GM12878 (cell line): ENCODE measurements around the gene MYO1H. TPM values are rescaled to one million over a fixed set of nuclear protein-coding genes. Genes with fewer than 3 reads are reported as not detected.

Source experiments
- ATAC-seq: fragments of 200-7000 bp; cut with Tn5 transposase; 3 replicates; pipeline ENCODE4 v1.9.1; 2020; ENCODE audit warnings: mild to moderate bottlenecking, moderate library complexity
- BruUV-seq: library from RNA; stranded (reverse); fragments of 400-500 nt; replicated peaks from 2 replicates; lab custom pipeline; 2021; lab: Mats Ljungman, UMichigan
- CTCF ChIA-PET: fragments of 300-600 bp; sonication (Branson Sonifier 250); formaldehyde crosslinking; extraction: SDS; loops from one replicate; lab custom pipeline; 2021; ENCODE audit warnings: inconsistent platforms; lab: Yijun Ruan, JAX
- POLR2A ChIA-PET: fragments of 350-600 bp; formaldehyde crosslinking; extraction: SDS; loops from one replicate; lab custom pipeline; 2021; ENCODE audit warnings: inconsistent platforms; lab: Charles Lee
- RAD21 ChIA-PET: fragments of 300-600 bp; sonication (Branson Sonifier 250); formaldehyde crosslinking; loops from one replicate; lab custom pipeline; 2023; ENCODE audit warnings: antibody characterized with exemption; ENCODE audit not compliant: unreplicated experiment; lab: Charles Lee
- SMC1A ChIA-PET: fragments of 300-600 bp; sonication (Branson Sonifier 250); formaldehyde crosslinking; loops from one replicate; lab custom pipeline; 2023; ENCODE audit not compliant: unreplicated experiment, uncharacterized antibody; lab: Charles Lee
- DNase-seq: peaks from one replicate; pipeline ENCODE4 v3.0.0-alpha.2; 2011; ENCODE audit warnings: low read depth, low spot score
- FAIRE-seq: peaks from 3 replicates; lab custom pipeline; 2011; peaks lifted over from hg19 to GRCh38; lab: Jason Lieb, UNC
- H2AFZ ChIP-seq: 2 replicates; pipeline ENCODE4 v1.6.0; 2011; ENCODE audit warnings: low read depth, low read length, control low read depth; ENCODE audit not compliant: control insufficient read depth
- H3K27ac ChIP-seq: 2 replicates; pipeline ENCODE4 v1.5.1; 2011; ENCODE audit warnings: control low read depth; ENCODE audit not compliant: control insufficient read depth, insufficient read depth
- H3K27me3 ChIP-seq, 2 experiments: replicated peaks in 1 of 2; 2 replicates each; pipeline versions ENCODE4 v1.6.0 to v1.6.1; 2011; ENCODE audit warnings: low read length in 1 of 2; ENCODE audit not compliant: control insufficient read depth in 2 of 2, insufficient read depth in 2 of 2
- H3K36me3 ChIP-seq, 2 experiments: 2 replicates each; pipeline ENCODE4 v1.5.1; 2011; ENCODE audit warnings: low read length in 1 of 2; ENCODE audit not compliant: control insufficient read depth in 2 of 2, insufficient read depth in 2 of 2
- H3K4me1 ChIP-seq: 2 replicates; pipeline ENCODE4 v1.6.1; 2011; ENCODE audit warnings: mild to moderate bottlenecking, low read length, moderate library complexity, mixed read lengths; ENCODE audit not compliant: control insufficient read depth, insufficient read depth
- H3K4me2 ChIP-seq: 2 replicates; pipeline ENCODE4 v1.6.0; 2011; ENCODE audit warnings: control low read depth; ENCODE audit not compliant: control insufficient read depth, insufficient read depth
- H3K4me3 ChIP-seq: fragments of 200-600 bp; sonication (generic); 2 replicates; pipeline ENCODE4 v1.5.1; 2016
- H3K79me2 ChIP-seq: 2 replicates; pipeline ENCODE4 v1.6.0; 2011; ENCODE audit warnings: low read length; ENCODE audit not compliant: control insufficient read depth, insufficient read depth
- H3K9ac ChIP-seq: 2 replicates; pipeline ENCODE4 v1.8.0; 2011; ENCODE audit warnings: low read length, control low read depth, mixed read lengths; ENCODE audit not compliant: control insufficient read depth, insufficient read depth
- H3K9me3 ChIP-seq: replicated peaks from 3 replicates; pipeline ENCODE4 v1.5.1; 2011; ENCODE audit warnings: mild to moderate bottlenecking, low read length; ENCODE audit not compliant: control insufficient read depth, insufficient read depth
- H4K20me1 ChIP-seq: 2 replicates; pipeline ENCODE4 v1.6.0; 2011; ENCODE audit not compliant: control insufficient read depth, insufficient read depth
- FOXK2 ChIP-seq: fragments of 450-650 bp; IDR thresholded peaks from 2 replicates; pipeline ENCODE4 v1.6.1; 2017; ENCODE audit warnings: mild to moderate bottlenecking, moderate library complexity
- FOXM1 ChIP-seq: IDR thresholded peaks from 2 replicates; pipeline ENCODE4 v1.6.1; 2012; ENCODE audit warnings: low read depth, mild to moderate bottlenecking, inconsistent platforms, low read length, moderate library complexity
- GABPA ChIP-seq: IDR thresholded peaks from 2 replicates; pipeline ENCODE4 v1.6.1; 2014; ENCODE audit warnings: antibody characterized with exemption, low read depth, mild to moderate bottlenecking, inconsistent platforms
- HSF1 ChIP-seq: fragments of 150-350 bp; IDR thresholded peaks from 2 replicates; pipeline ENCODE4 v1.6.1; 2014; ENCODE audit warnings: mild to moderate bottlenecking, low read depth, low read length
- MAX ChIP-seq: IDR thresholded peaks from 2 replicates; pipeline ENCODE4 v1.6.1; 2012; ENCODE audit warnings: low read depth, low read length, improper control_type of control experiment
- SMC3 ChIP-seq: IDR thresholded peaks from 2 replicates; pipeline ENCODE4 v1.6.1; 2011; ENCODE audit warnings: low read length, improper control_type of control experiment, borderline replicate concordance
- USF2 ChIP-seq: IDR thresholded peaks from 2 replicates; pipeline ENCODE4 v1.6.1; 2011; ENCODE audit warnings: low read depth, low read length, improper control_type of control experiment, borderline replicate concordance
- YBX1 ChIP-seq: fragments of 450-650 bp; IDR thresholded peaks from 2 replicates; pipeline ENCODE4 v1.6.1; 2016; ENCODE audit warnings: antibody characterized with exemption
- ZNF207 ChIP-seq: fragments of 450-650 bp; IDR thresholded peaks from 2 replicates; pipeline ENCODE4 v1.6.1; 2014; ENCODE audit warnings: antibody characterized with exemption, mild to moderate bottlenecking, borderline replicate concordance
- in situ Hi-C: fragments of 300-500 bp; cut with MboI; formaldehyde crosslinking; loops from 9 replicates; pipeline ENCODE4 v1.14.3; 2018; ENCODE audit warnings: mixed read lengths
- intact Hi-C: fragments of 100-400 bp; cut with micrococcal nuclease; formaldehyde crosslinking; loops from one replicate; pipeline ENCODE4 v1.14.2; 2022; ENCODE audit not compliant: unreplicated experiment
- polyA plus RNA-seq, 11 experiments: library from polyadenylated mRNA; depleted of rRNA in 4 of 11; unstranded in 6 of 11; stranded (reverse) in 5 of 11; fragments of >200 nt; fragmentation: Nextera tagmentation in 4 of 11; fragmentation: Illumina TruSeq in 1 of 11; extraction: Ambion mirVana in 4 of 11; extraction: Trizol in 1 of 11; gene quantifications; 1 replicate in 1 of 11; 2 replicates in 10 of 11; pipeline versions ENCODE4 v1.2.1 to v1.2.3, GENCODE V29; 2011 to 2016; ENCODE audit warnings: inconsistent platforms in 2 of 11, missing spikeins in 2 of 11, low read depth in 1 of 11
- total RNA-seq, 4 experiments: library from RNA; depleted of rRNA in 3 of 4; stranded (reverse); fragments of >200 nt in 3 of 4; fragmentation: Illumina TruSeq in 1 of 4; extraction: Trizol in 1 of 4; gene quantifications; 2 replicates each; pipeline versions ENCODE4 v1.2.1 to v1.2.3, GENCODE V29; 2013 to 2021

The MYO1H gene
- total and polyA plus RNA-seq, 10 of the 15 experiments (the other 5 are each of a cell fraction or from before 2014, with no cell fraction given): 0.05 TPM; not detected in 9

GRCh38 chr12:109378569-109378968 lies 30.9 kb downstream of the MYO1H start (continued):
- no peak for TF ChIP-seq FOXM1
- TF ChIP-seq GABPA: no peak

- no peak for ATAC-seq
- Histone ChIP-seq H3K4me3 (no peak overlapping the region), H3K4me2 (no peak overlapping the region), H4K20me1 (no peaks in the 10 kb centered on the region), H2AFZ (no peak overlapping the region), H3K79me2 (no peaks in the 10 kb centered on the region), H3K27ac (no peak overlapping the region), H3K9me3 (no peaks in the 10 kb centered on the region), H3K36me3 (no peaks in the 10 kb centered on the region), H3K27me3 (peaks cover 0 to 6% of the 10 kb centered on the region in 2 experiments; a peak in 2 of 4 replicates), H3K9ac (no peak overlapping the region), H3K4me1 (no peaks in the 10 kb centered on the region)
- no TSS peak for BruUV-seq
- ChIA-PET RAD21 (no interaction called here), SMC1A (no interaction called here), CTCF (interaction anchor here (0.7 to 2.2 kb wide), 3 partner anchors 12 to 119 kb away, joined by 3 to 11 read pairs (median 5); no protein-coding TSS in a partner anchor), POLR2A (no interaction called here)
- intact Hi-C loops: loop anchor here (10.0 kb wide), 1 partner anchor 247 kb away; no protein-coding TSS in a partner anchor
- no peak for DNase-seq
- in situ Hi-C loops: no loop called here
- TF ChIP-seq USF2 (no peak), FOXK2 (no peak), YBX1 (no peak), SMC3 (no peak), MAX (no peak), HSF1 (no peak), ZNF207 (no peak)
- no peak for FAIRE-seq
Observed at GRCh38 chr12:109382031-109382430, 34.3 kb downstream of the MYO1H start.
